Kidney epithelial cell (primary cell): ENCODE results near the gene GLYATL1. TPM values are rescaled to one million over a fixed set of nuclear protein-coding genes. Genes with fewer than 3 reads are reported as not detected.

Source experiments
- DNase-seq: peaks from one replicate; pipeline ENCODE4 v3.0.0-alpha.2; 2010; ENCODE audit warnings: low read depth
- H3K27me3 ChIP-seq: 2 replicates; pipeline ENCODE4 v1.6.0; 2011; ENCODE audit warnings: low read length; ENCODE audit not compliant: control insufficient read depth, insufficient read depth
- H3K36me3 ChIP-seq: 2 replicates; pipeline ENCODE4 v1.5.1; 2011; ENCODE audit warnings: low read length; ENCODE audit not compliant: control insufficient read depth, insufficient read depth
- H3K4me3 ChIP-seq: 2 replicates; pipeline ENCODE4 v1.5.1; 2011; ENCODE audit warnings: low read depth, mild to moderate bottlenecking, control low read depth, low read length
- CTCF ChIP-seq: IDR thresholded peaks from 2 replicates; pipeline ENCODE4 v1.5.1; 2011; ENCODE audit warnings: mild to moderate bottlenecking, moderate library complexity, low read length, control low read depth, inconsistent platforms; ENCODE audit not compliant: insufficient read depth, poor library complexity, severe bottlenecking
- total RNA-seq: library from RNA; depleted of rRNA; stranded (reverse); fragments of >200 nt; gene quantifications from 2 replicates; pipeline ENCODE4 v1.2.3, GENCODE V29; 2015

Gene GLYATL1
- total RNA-seq, 1 donor from 2014 or later: 0.84 TPM

GRCh38 chr11:58957922-58958321 is 18.6 kb downstream of the GLYATL1 start:
- DNase-seq: no peak
- H3K4me3 ChIP-seq: no peak overlapping the region
- no peaks in the 10 kb centered on the region for H3K27me3 ChIP-seq
- TF ChIP-seq CTCF: no peak
- no peaks in the 10 kb centered on the region for H3K36me3 ChIP-seq

GRCh38 chr11:58958500-58958899 is 19.2 kb downstream of the GLYATL1 start:
- Histone ChIP-seq H3K36me3 (no peaks in the 10 kb centered on the region), H3K27me3 (no peaks in the 10 kb centered on the region), H3K4me3 (no peak overlapping the region)
- peak; percentile 31 for TF ChIP-seq CTCF
- DNase-seq: no peak

GRCh38 chr11:58963551-58964104 is 24.3 kb downstream of the GLYATL1 start:
- H3K4me3 ChIP-seq: peak overlapping the region; percentile 15
- peak; percentile 34 for DNase-seq
- H3K36me3 ChIP-seq: no peaks in the 10 kb centered on the region
- peaks cover 3% of the 10 kb centered on the region for H3K27me3 ChIP-seq
- TF ChIP-seq CTCF: peak; percentile 63

GRCh38 chr11:58965246-58965985 is 26.1 kb downstream of the GLYATL1 start:
- Histone ChIP-seq H3K4me3 (no peak overlapping the region), H3K36me3 (no peaks in the 10 kb centered on the region), H3K27me3 (peaks cover 3% of the 10 kb centered on the region)
- TF ChIP-seq CTCF: no peak
- no peak for DNase-seq

GRCh38 chr11:58968251-58968711 is 29.0 kb downstream of the GLYATL1 start:
- TF ChIP-seq CTCF: no peak
- Histone ChIP-seq H3K27me3 (peaks cover 3% of the 10 kb centered on the region), H3K36me3 (no peaks in the 10 kb centered on the region), H3K4me3 (no peak overlapping the region)
- no peak for DNase-seq
